GM23338 (cell line): ENCODE data around the gene TMEM169. TPM values are rescaled to one million over a fixed set of nuclear protein-coding genes. Genes with fewer than 3 reads are reported as not detected.

Source experiments
- ATAC-seq: fragments of 200-7000 bp; cut with Tn5 transposase; 3 replicates; pipeline ENCODE4 v1.9.1; 2020
- DNase-seq: peaks from one replicate; pipeline ENCODE4 v3.0.0-alpha.2; 2015; ENCODE audit warnings: low spot score
- H2AFZ ChIP-seq: fragments of 200-600 bp; sonication (generic); 2 replicates; pipeline ENCODE4 v1.8.0; 2016; ENCODE audit warnings: antibody characterized with exemption, mild to moderate bottlenecking, moderate library complexity
- H3F3A ChIP-seq: fragments of 200-600 bp; sonication (generic); replicated peaks from 2 replicates; pipeline ENCODE4 v1.8.0; 2017; ENCODE audit warnings: antibody characterized with exemption, mixed run types, low read depth
- H3K27ac ChIP-seq: fragments of 200-600 bp; sonication (generic); 2 replicates; pipeline ENCODE4 v1.6.1; 2016; ENCODE audit warnings: low read depth
- H3K27me3 ChIP-seq: fragments of 200-600 bp; sonication (generic); 2 replicates; pipeline ENCODE4 v1.8.0; 2016; ENCODE audit warnings: mild to moderate bottlenecking, mixed run types, moderate library complexity; ENCODE audit not compliant: insufficient read depth
- H3K36me3 ChIP-seq: fragments of 200-600 bp; sonication (generic); 2 replicates; pipeline ENCODE4 v1.8.0; 2016; ENCODE audit warnings: mild to moderate bottlenecking; ENCODE audit not compliant: insufficient read depth
- H3K4me1 ChIP-seq: fragments of 200-600 bp; sonication (generic); 2 replicates; pipeline ENCODE4 v1.8.0; 2016; ENCODE audit warnings: mild to moderate bottlenecking, moderate library complexity; ENCODE audit not compliant: insufficient read depth
- H3K4me2 ChIP-seq: fragments of 200-600 bp; sonication (generic); 2 replicates; pipeline ENCODE4 v1.7.1; 2017; ENCODE audit warnings: mixed run types
- H3K4me3 ChIP-seq: fragments of 200-600 bp; sonication (generic); 2 replicates; pipeline ENCODE4 v1.6.1; 2016; ENCODE audit warnings: mixed run types
- H3K79me2 ChIP-seq: fragments of 200-600 bp; sonication (generic); replicated peaks from 2 replicates; pipeline ENCODE4 v1.8.0; 2017; ENCODE audit warnings: mild to moderate bottlenecking; ENCODE audit not compliant: insufficient read depth
- H3K9me2 ChIP-seq: fragments of 200-600 bp; sonication (generic); 2 replicates; pipeline ENCODE4 v1.8.0; 2017; ENCODE audit not compliant: insufficient read depth
- H4K20me1 ChIP-seq: fragments of 200-600 bp; sonication (generic); replicated peaks from 2 replicates; pipeline ENCODE4 v1.8.0; 2017; ENCODE audit warnings: mild to moderate bottlenecking; ENCODE audit not compliant: insufficient read depth
- H3K27ac Mint-ChIP-seq: 2 replicates; pipeline ENCODE4 v1.8.0; 2020; ENCODE audit warnings: inconsistent platforms, mild to moderate bottlenecking, moderate library complexity, mixed read lengths
- H3K27me3 Mint-ChIP-seq: 3 replicates; pipeline ENCODE4 v1.8.0; 2022; ENCODE audit warnings: low read depth, mild to moderate bottlenecking, moderate library complexity, mixed read lengths, inconsistent platforms; ENCODE audit not compliant: insufficient read depth, poor library complexity
- H3K36me3 Mint-ChIP-seq: 3 replicates; pipeline ENCODE4 v1.8.0; 2021; ENCODE audit warnings: low read depth, mild to moderate bottlenecking, inconsistent platforms, moderate library complexity, mixed read lengths
- H3K4me1 Mint-ChIP-seq: 3 replicates; pipeline ENCODE4 v1.8.0; 2020; ENCODE audit warnings: mild to moderate bottlenecking, inconsistent platforms, mixed read lengths
- H3K4me3 Mint-ChIP-seq: 3 replicates; pipeline ENCODE4 v1.8.0; 2021; ENCODE audit warnings: moderate library complexity, mild to moderate bottlenecking, inconsistent platforms, mixed read lengths
- H3K9me3 Mint-ChIP-seq: 3 replicates; pipeline ENCODE4 v1.8.0; 2020; ENCODE audit warnings: moderate library complexity, mild to moderate bottlenecking, inconsistent platforms, mixed read lengths
- CTCF ChIP-seq, 2 experiments: fragments of 200-600 bp in 1 of 2; sonication (generic) in 1 of 2; conservative IDR thresholded peaks; 2 replicates each; pipeline versions ENCODE4 v1.5.1 to v1.6.1; 2016 to 2017; ENCODE audit warnings: antibody characterized with exemption in 2 of 2, low read depth in 2 of 2, mild to moderate bottlenecking in 2 of 2, moderate library complexity in 1 of 2
- ETS1 ChIP-seq: IDR thresholded peaks from 2 replicates; pipeline ENCODE4 v1.6.1; 2016; ENCODE audit warnings: antibody characterized with exemption
- EZH2 ChIP-seq: fragments of 200-600 bp; sonication (generic); IDR thresholded peaks from one replicate; pipeline ENCODE4 v1.8.0; 2017; ENCODE audit warnings: antibody characterized with exemption, mild to moderate bottlenecking, low read depth; ENCODE audit not compliant: unreplicated experiment
- EZH2phosphoT487 ChIP-seq: fragments of 200-600 bp; sonication (generic); IDR thresholded peaks from one replicate; pipeline ENCODE4 v1.8.1; 2018; ENCODE audit warnings: antibody characterized with exemption; ENCODE audit not compliant: unreplicated experiment
- JUNB ChIP-seq: IDR thresholded peaks from one replicate; pipeline ENCODE4 v1.6.1; 2016; ENCODE audit warnings: antibody characterized with exemption; ENCODE audit not compliant: unreplicated experiment
- NANOG ChIP-seq: IDR thresholded peaks from 2 replicates; pipeline ENCODE4 v1.6.1; 2016; ENCODE audit warnings: antibody characterized with exemption, borderline replicate concordance
- POLR2AphosphoS5 ChIP-seq: IDR thresholded peaks from 2 replicates; pipeline ENCODE4 v1.6.1; 2016; ENCODE audit warnings: antibody characterized with exemption, low read depth
- ZNF462 ChIP-seq: fragments of 250-450 bp; sonication (Bioruptor Pico); IDR thresholded peaks from 2 replicates; pipeline ENCODE4 v1.5.0; 2020; ENCODE audit warnings: mild to moderate bottlenecking, moderate library complexity
- polyA plus RNA-seq: library from polyadenylated mRNA; unstranded; fragments of >200 nt; fragmentation: Nextera tagmentation; extraction: Ambion mirVana; gene quantifications from 2 replicates; pipeline ENCODE4 v1.2.1, GENCODE V29; 2016
- total RNA-seq: library from RNA; depleted of rRNA; stranded (reverse); fragments of >200 nt; shearing (Covaris generic); gene quantifications from 2 replicates; pipeline ENCODE4 v1.2.3, GENCODE V29; 2014

The TMEM169 gene
- total and polyA plus RNA-seq, 2 experiments from 2014 or later, result 1.4 to 3.9 TPM

GRCh38 chr2:216066230-216066629, 15.5 kb upstream of the TMEM169 start (continued):
- TF ChIP-seq CTCF (conservative IDR thresholded peaks at IDR 0.05; ENCODE audit: low read depth in 2 of 2) (no peak), JUNB (no peak), ZNF462 (CRISPR knock-in tag) (no peak), EZH2 (no peak), NANOG (no peak)

- no peak overlapping the region for H3K27ac ChIP-seq
- no peaks in the 10 kb centered on the region for H3K27me3 Mint-ChIP-seq
- H4K20me1 ChIP-seq, result peaks cover 8% of the 10 kb centered on the region
- no peaks in the 10 kb centered on the region for H3K9me3 Mint-ChIP-seq
- DNase-seq (no peak), ATAC-seq (no peak)
- no peaks in the 10 kb centered on the region; the same call in 1 of the 2 replicates for H3K79me2 ChIP-seq
- H3K4me3 Mint-ChIP-seq, result no peak overlapping the region
- H3K4me1 ChIP-seq, result no peaks in the 10 kb centered on the region
- H3K9me2 ChIP-seq, result no peaks in the 10 kb centered on the region
- no peak for TF ChIP-seq ETS1
- no peak for TF ChIP-seq EZH2phosphoT487
- TF ChIP-seq POLR2AphosphoS5, result no peak
- H3F3A ChIP-seq, result no peaks in the 10 kb centered on the region
- H3K36me3 ChIP-seq, result no peaks in the 10 kb centered on the region
- H3K4me2 ChIP-seq, result no peak overlapping the region
- no peak overlapping the region for H3K4me3 ChIP-seq
- H3K27me3 ChIP-seq, result no peaks in the 10 kb centered on the region
- no peak overlapping the region for H2AFZ ChIP-seq
- H3K36me3 Mint-ChIP-seq, result no peaks in the 10 kb centered on the region
- H3K27ac Mint-ChIP-seq, result no peak overlapping the region
- H3K4me1 Mint-ChIP-seq, result peaks cover 8% of the 10 kb centered on the region
These were observed 12.7 kb upstream of the TMEM169 start for GRCh38 chr2:216069028-216069427.
